ENCODE results near the gene EIF4G1. TPM values are rescaled to one million over a fixed set of nuclear protein-coding genes. Genes with fewer than 3 reads are reported as not detected.

EIF4G1 gene
- total and polyA plus RNA-seq, 2 experiments from 2014 or later, result 227 to 552 TPM

GRCh38 chr3:184353546-184353941 is 39.1 kb downstream of the EIF4G1 start (continued):
- TF ChIP-seq ZNF462 (CRISPR knock-in tag; IDR thresholded peaks at IDR 0.05) (no peak), JUNB (IDR thresholded peaks at IDR 0.05; ENCODE audit: unreplicated experiment) (no peak), ZNF331 (CRISPR knock-in tag; IDR thresholded peaks at IDR 0.05; ENCODE audit: low read depth) (no peak), POLR2AphosphoS5 (IDR thresholded peaks at IDR 0.05; ENCODE audit: low read depth) (no peak), EZH2 (IDR thresholded peaks at IDR 0.05; ENCODE audit: low read depth, unreplicated experiment) (no peak), ZNF114 (CRISPR knock-in tag; IDR thresholded peaks at IDR 0.05) (no peak), EZH2phosphoT487 (IDR thresholded peaks at IDR 0.05; ENCODE audit: unreplicated experiment) (no peak), CREB1 (CRISPR knock-in tag; IDR thresholded peaks at IDR 0.05; ENCODE audit: low read depth) (no peak), NANOG (IDR thresholded peaks at IDR 0.05; ENCODE audit: borderline replicate concordance) (no peak)
- TF ChIP-seq, protein P1, sequence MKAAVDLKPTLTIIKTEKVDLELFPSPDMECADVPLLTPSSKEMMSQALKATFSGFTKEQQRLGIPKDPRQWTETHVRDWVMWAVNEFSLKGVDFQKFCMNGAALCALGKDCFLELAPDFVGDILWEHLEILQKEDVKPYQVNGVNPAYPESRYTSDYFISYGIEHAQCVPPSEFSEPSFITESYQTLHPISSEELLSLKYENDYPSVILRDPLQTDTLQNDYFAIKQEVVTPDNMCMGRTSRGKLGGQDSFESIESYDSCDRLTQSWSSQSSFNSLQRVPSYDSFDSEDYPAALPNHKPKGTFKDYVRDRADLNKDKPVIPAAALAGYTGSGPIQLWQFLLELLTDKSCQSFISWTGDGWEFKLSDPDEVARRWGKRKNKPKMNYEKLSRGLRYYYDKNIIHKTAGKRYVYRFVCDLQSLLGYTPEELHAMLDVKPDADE (IDR thresholded peaks at IDR 0.05), result no peak
- TF ChIP-seq, protein P2, sequence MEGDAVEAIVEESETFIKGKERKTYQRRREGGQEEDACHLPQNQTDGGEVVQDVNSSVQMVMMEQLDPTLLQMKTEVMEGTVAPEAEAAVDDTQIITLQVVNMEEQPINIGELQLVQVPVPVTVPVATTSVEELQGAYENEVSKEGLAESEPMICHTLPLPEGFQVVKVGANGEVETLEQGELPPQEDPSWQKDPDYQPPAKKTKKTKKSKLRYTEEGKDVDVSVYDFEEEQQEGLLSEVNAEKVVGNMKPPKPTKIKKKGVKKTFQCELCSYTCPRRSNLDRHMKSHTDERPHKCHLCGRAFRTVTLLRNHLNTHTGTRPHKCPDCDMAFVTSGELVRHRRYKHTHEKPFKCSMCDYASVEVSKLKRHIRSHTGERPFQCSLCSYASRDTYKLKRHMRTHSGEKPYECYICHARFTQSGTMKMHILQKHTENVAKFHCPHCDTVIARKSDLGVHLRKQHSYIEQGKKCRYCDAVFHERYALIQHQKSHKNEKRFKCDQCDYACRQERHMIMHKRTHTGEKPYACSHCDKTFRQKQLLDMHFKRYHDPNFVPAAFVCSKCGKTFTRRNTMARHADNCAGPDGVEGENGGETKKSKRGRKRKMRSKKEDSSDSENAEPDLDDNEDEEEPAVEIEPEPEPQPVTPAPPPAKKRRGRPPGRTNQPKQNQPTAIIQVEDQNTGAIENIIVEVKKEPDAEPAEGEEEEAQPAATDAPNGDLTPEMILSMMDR (conservative IDR thresholded peaks at IDR 0.05; ENCODE audit: low read depth in 2 of 2), result no peak
